ENCODE measurements around the gene RASL12. TPM values are rescaled to one million over a fixed set of nuclear protein-coding genes. Genes with fewer than 3 reads are reported as not detected.

Gene RASL12
- polyA plus RNA-seq, 1 experiment, result 11.4 TPM

DNA sequence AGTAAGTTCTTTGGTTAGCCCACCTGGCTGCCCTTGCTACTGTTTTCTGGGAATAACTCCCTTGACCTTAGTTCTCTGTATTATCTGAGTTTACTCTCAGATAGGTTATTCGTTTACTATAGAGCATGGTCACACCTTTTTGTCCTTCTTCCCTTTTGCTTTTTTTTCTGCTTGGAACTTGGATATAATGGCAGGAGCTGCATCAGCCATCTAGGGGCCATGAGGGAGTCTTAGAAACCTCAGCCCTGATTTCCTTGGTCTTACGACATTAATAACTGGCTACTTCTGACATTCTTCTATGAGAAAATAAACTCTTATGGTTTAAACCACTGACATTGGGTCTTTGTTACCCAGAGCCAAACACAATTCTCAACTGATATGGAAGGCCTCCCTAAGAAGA lies 26.0 kb downstream of the RASL12 start:
- POLR2A ChIA-PET, result no interaction called here
- TF ChIP-seq, protein P1, sequence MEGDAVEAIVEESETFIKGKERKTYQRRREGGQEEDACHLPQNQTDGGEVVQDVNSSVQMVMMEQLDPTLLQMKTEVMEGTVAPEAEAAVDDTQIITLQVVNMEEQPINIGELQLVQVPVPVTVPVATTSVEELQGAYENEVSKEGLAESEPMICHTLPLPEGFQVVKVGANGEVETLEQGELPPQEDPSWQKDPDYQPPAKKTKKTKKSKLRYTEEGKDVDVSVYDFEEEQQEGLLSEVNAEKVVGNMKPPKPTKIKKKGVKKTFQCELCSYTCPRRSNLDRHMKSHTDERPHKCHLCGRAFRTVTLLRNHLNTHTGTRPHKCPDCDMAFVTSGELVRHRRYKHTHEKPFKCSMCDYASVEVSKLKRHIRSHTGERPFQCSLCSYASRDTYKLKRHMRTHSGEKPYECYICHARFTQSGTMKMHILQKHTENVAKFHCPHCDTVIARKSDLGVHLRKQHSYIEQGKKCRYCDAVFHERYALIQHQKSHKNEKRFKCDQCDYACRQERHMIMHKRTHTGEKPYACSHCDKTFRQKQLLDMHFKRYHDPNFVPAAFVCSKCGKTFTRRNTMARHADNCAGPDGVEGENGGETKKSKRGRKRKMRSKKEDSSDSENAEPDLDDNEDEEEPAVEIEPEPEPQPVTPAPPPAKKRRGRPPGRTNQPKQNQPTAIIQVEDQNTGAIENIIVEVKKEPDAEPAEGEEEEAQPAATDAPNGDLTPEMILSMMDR (IDR thresholded peaks at IDR 0.05; ENCODE audit: low read depth, low read length), result no peak
- Histone ChIP-seq H3K4me3 (ENCODE audit: low read depth, low read length) (no peak overlapping the region), H3K9me3 (ENCODE audit: control insufficient read depth, insufficient read depth, low read length) (no peaks in the 10 kb centered on the region), H3K27me3 (ENCODE audit: control insufficient read depth, insufficient read depth, low read length) (no peaks in the 10 kb centered on the region), H3K27ac (ENCODE audit: low read depth, low read length) (no peak overlapping the region)
- DNase-seq (ENCODE audit: low read depth, low spot score), result no peak
- CTCF ChIA-PET, result no interaction called here

DNA sequence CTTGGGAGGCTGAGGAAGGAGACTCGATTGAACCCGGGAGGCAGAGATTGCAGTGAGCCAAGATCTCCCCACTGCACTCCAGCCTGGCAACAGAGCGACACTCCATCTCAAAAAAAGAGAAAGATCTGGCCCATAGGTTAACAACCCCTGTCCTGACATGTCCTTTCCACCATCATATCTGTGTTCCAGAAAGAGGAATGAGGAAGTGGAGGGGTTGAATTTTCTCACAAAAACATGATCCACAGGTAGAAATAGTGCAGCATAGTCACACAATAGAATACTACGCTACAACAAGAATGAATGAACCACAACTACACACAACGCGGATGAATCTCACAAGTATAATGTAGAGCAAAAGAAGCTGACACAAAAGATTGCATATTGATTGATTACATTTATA lies 27.3 kb downstream of the RASL12 start:
- CTCF ChIA-PET, result no interaction called here

GRCh38 chr15:65038836-65039235 lies 29.0 kb downstream of the RASL12 start:
- no peaks in the 10 kb centered on the region for H3K27me3 ChIP-seq (ENCODE audit: control insufficient read depth, insufficient read depth, low read length)
- TF ChIP-seq, protein P1 (IDR thresholded peaks at IDR 0.05; ENCODE audit: low read depth, low read length), result no peak
- no peaks in the 10 kb centered on the region for H3K9me3 ChIP-seq (ENCODE audit: control insufficient read depth, insufficient read depth, low read length)
- ChIA-PET CTCF (interaction anchor here (1.7 kb wide), 1 partner anchor 63 kb away, joined by 10 read pairs; no protein-coding TSS in a partner anchor), POLR2A (interaction anchor here (1.2 kb wide), 1 partner anchor 63 kb away, joined by 3 read pairs; no protein-coding TSS in a partner anchor)
- DNase-seq (ENCODE audit: low read depth, low spot score), result no peak
- H3K4me3 ChIP-seq (ENCODE audit: low read depth, low read length), result no peak overlapping the region
- H3K27ac ChIP-seq (ENCODE audit: low read depth, low read length), result no peak overlapping the region

More for the DNA sequence above, 27.3 kb downstream of the RASL12 start:
- no peak for DNase-seq (ENCODE audit: low read depth, low spot score)
- no peak overlapping the region for H3K4me3 ChIP-seq (ENCODE audit: low read depth, low read length)
- TF ChIP-seq, protein P1 (IDR thresholded peaks at IDR 0.05; ENCODE audit: low read depth, low read length), result no peak
- no peaks in the 10 kb centered on the region for H3K27me3 ChIP-seq (ENCODE audit: control insufficient read depth, insufficient read depth, low read length)
- POLR2A ChIA-PET, result no interaction called here
- no peak overlapping the region for H3K27ac ChIP-seq (ENCODE audit: low read depth, low read length)
- H3K9me3 ChIP-seq (ENCODE audit: control insufficient read depth, insufficient read depth, low read length), result no peaks in the 10 kb centered on the region

- TF ChIP-seq, protein P1 (IDR thresholded peaks at IDR 0.05; ENCODE audit: low read depth, low read length), result no peak
- no peak overlapping the region for H3K4me3 ChIP-seq (ENCODE audit: low read depth, low read length)
- ChIA-PET POLR2A (interaction anchor here (1.2 kb wide), 1 partner anchor 63 kb away, joined by 3 read pairs; no protein-coding TSS in a partner anchor), CTCF (interaction anchor here (1.7 kb wide), 1 partner anchor 63 kb away, joined by 10 read pairs; no protein-coding TSS in a partner anchor)
- H3K9me3 ChIP-seq (ENCODE audit: control insufficient read depth, insufficient read depth, low read length), result no peaks in the 10 kb centered on the region
- no peaks in the 10 kb centered on the region for H3K27me3 ChIP-seq (ENCODE audit: control insufficient read depth, insufficient read depth, low read length)
- no peak overlapping the region for H3K27ac ChIP-seq (ENCODE audit: low read depth, low read length)
- DNase-seq (ENCODE audit: low read depth, low spot score), result no peak
Observed at GRCh38 chr15:65038428-65038827, 29.4 kb downstream of the RASL12 start.

- Histone ChIP-seq H3K4me3 (ENCODE audit: low read depth, low read length) (no peak overlapping the region), H3K9me3 (ENCODE audit: control insufficient read depth, insufficient read depth, low read length) (no peaks in the 10 kb centered on the region), H3K27ac (ENCODE audit: low read depth, low read length) (no peak overlapping the region), H3K27me3 (ENCODE audit: control insufficient read depth, insufficient read depth, low read length) (no peaks in the 10 kb centered on the region)
- no peak for DNase-seq (ENCODE audit: low read depth, low spot score)
- POLR2A ChIA-PET, result interaction anchor here (0.7 kb wide), 1 partner anchor 48 kb away, joined by 6 read pairs; no protein-coding TSS in a partner anchor
- CTCF ChIA-PET, result no interaction called here
- TF ChIP-seq, protein P1 (IDR thresholded peaks at IDR 0.05; ENCODE audit: low read depth, low read length), result no peak
Observed at GRCh38 chr15:65037309-65037708, 30.5 kb downstream of the RASL12 start.
